HG02884 (cell line): Measurements from ENCODE around the gene H1-8.

Experiments used
- ATAC-seq: cut with Tn5 transposase; IDR thresholded peaks from one replicate; pipeline ENCODE4 v1.9.1; 2021; ENCODE audit warnings: mild to moderate bottlenecking, moderate library complexity; ENCODE audit not compliant: unreplicated experiment

H1-8 gene

GRCh38 chr3:129571605-129572547 is 28.9 kb downstream of the H1-8 start:
- ATAC-seq: no peak

- ATAC-seq: no peak
Observed at GRCh38 chr3:129572603-129573002, 29.6 kb downstream of the H1-8 start.

- ATAC-seq: no peak
Observed at GRCh38 chr3:129573493-129573892, 30.5 kb downstream of the H1-8 start.

- ATAC-seq: no peak
Observed at GRCh38 chr3:129574206-129574605, 31.2 kb downstream of the H1-8 start.

- no peak for ATAC-seq
Observed at GRCh38 chr3:129575233-129575996, 32.4 kb downstream of the H1-8 start.

GRCh38 chr3:129575997-129576384 is 33.0 kb downstream of the H1-8 start:
- no peak for ATAC-seq

- no peak for ATAC-seq
Observed at GRCh38 chr3:129576514-129577352, 33.8 kb downstream of the H1-8 start.

GRCh38 chr3:129577366-129577765 is 34.4 kb downstream of the H1-8 start:
- ATAC-seq: no peak

GRCh38 chr3:129577925-129578786 is 35.2 kb downstream of the H1-8 start:
- ATAC-seq: peak; percentile 72

GRCh38 chr3:129579991-129580390 is 37.0 kb downstream of the H1-8 start:
- ATAC-seq: no peak

- ATAC-seq: no peak
Observed at GRCh38 chr3:129581623-129582022, 38.6 kb downstream of the H1-8 start.

- ATAC-seq: no peak
Observed at GRCh38 chr3:129582799-129583198, 39.8 kb downstream of the H1-8 start.

GRCh38 chr3:129583289-129583688 is 40.3 kb downstream of the H1-8 start:
- no peak for ATAC-seq

GRCh38 chr3:129584631-129585030 is 41.7 kb downstream of the H1-8 start:
- no peak for ATAC-seq

- no peak for ATAC-seq
Observed at GRCh38 chr3:129585949-129586657, 43.1 kb downstream of the H1-8 start.

- no peak for ATAC-seq
Observed at GRCh38 chr3:129586746-129587430, 43.9 kb downstream of the H1-8 start.

GRCh38 chr3:129587566-129588210 is 44.7 kb downstream of the H1-8 start:
- no peak for ATAC-seq

- ATAC-seq: no peak
Observed at GRCh38 chr3:129590215-129590614, 47.2 kb downstream of the H1-8 start.
